LNCAP (cell line): ENCODE measurements around the gene RHEB.

Source experiments
- CTCF ChIP-seq: fragments of 450-650 bp; IDR thresholded peaks from 2 replicates; pipeline ENCODE4 v1.5.1; 2017; ENCODE audit warnings: mild to moderate bottlenecking

RHEB gene

GRCh38 chr7:151507806-151508205, 11.9 kb downstream of the RHEB start:
- no peak for TF ChIP-seq CTCF

- no peak; the same call in 1 of the 2 replicates for TF ChIP-seq CTCF
Observed at GRCh38 chr7:151506901-151507382, 12.8 kb downstream of the RHEB start.

GRCh38 chr7:151505836-151506468, 13.7 kb downstream of the RHEB start:
- TF ChIP-seq CTCF = no peak

- no peak for TF ChIP-seq CTCF
Observed at GRCh38 chr7:151505433-151505832, 14.3 kb downstream of the RHEB start.

- no peak for TF ChIP-seq CTCF
Observed at GRCh38 chr7:151504715-151505326, 14.9 kb downstream of the RHEB start.

- TF ChIP-seq CTCF = no peak
Observed at GRCh38 chr7:151503902-151504714, 15.6 kb downstream of the RHEB start.

GRCh38 chr7:151501676-151502075, 18.0 kb downstream of the RHEB start:
- no peak for TF ChIP-seq CTCF
